GM19452 (cell line): ENCODE measurements around the gene NUDT3.

Source experiments
- ATAC-seq: cut with Tn5 transposase; IDR thresholded peaks from one replicate; pipeline ENCODE4 v1.9.1; 2021; ENCODE audit not compliant: unreplicated experiment

The NUDT3 gene

GRCh38 chr6:34241351-34242215 lies 150.9 kb downstream of the NUDT3 start:
- ATAC-seq, result no peak

- ATAC-seq, result no peak
These were observed 151.9 kb downstream of the NUDT3 start for GRCh38 chr6:34240329-34241248.

- ATAC-seq, result no peak
These were observed 152.6 kb downstream of the NUDT3 start for GRCh38 chr6:34239893-34240292.

GRCh38 chr6:34239500-34239825 lies 153.0 kb downstream of the NUDT3 start:
- no peak for ATAC-seq

- no peak for ATAC-seq
These were observed 153.6 kb downstream of the NUDT3 start for GRCh38 chr6:34238585-34239499.

GRCh38 chr6:34237722-34238584 lies 154.5 kb downstream of the NUDT3 start:
- no peak for ATAC-seq

GRCh38 chr6:34237316-34237721 lies 155.2 kb downstream of the NUDT3 start:
- ATAC-seq, result peak; percentile 4

- peak; percentile 59 for ATAC-seq
These were observed 155.8 kb downstream of the NUDT3 start, which contains the start of gene HMGA1 for GRCh38 chr6:34236443-34237315. Gene HMGA1, plus strand, starts transcription at chr6:34236873. Its CDS starts 3,908 bp downstream, at chr6:34240781.

GRCh38 chr6:34236131-34236442 lies 156.4 kb downstream of the NUDT3 start:
- ATAC-seq, result peak; percentile 2

GRCh38 chr6:34235307-34236130 lies 156.9 kb downstream of the NUDT3 start:
- no peak for ATAC-seq

- no peak for ATAC-seq
These were observed 157.7 kb downstream of the NUDT3 start for GRCh38 chr6:34234667-34235306.

- ATAC-seq, result no peak
These were observed 158.6 kb downstream of the NUDT3 start for GRCh38 chr6:34233867-34234266.

- no peak for ATAC-seq
These were observed 159.6 kb downstream of the NUDT3 start for GRCh38 chr6:34232901-34233300.

GRCh38 chr6:34231566-34232336 lies 160.7 kb downstream of the NUDT3 start:
- no peak for ATAC-seq

GRCh38 chr6:34230653-34231371 lies 161.7 kb downstream of the NUDT3 start:
- no peak for ATAC-seq

- no peak for ATAC-seq
These were observed 162.6 kb downstream of the NUDT3 start for GRCh38 chr6:34229877-34230276.
